Measurements from ENCODE around the gene CNTNAP3.
"Not testable (repeated sequence)": the region's sequence is repeated elsewhere in the genome, so short reads cannot be mapped to it uniquely, and the experiment has no call there.

CNTNAP3 gene

GRCh38 chr9:39287980-39288379 is at the start of gene CNTNAP3:
TSS of gene CNTNAP3 (minus strand) at chr9:39288167. CDS start at chr9:39288064, 103 bp downstream.
- DNase-seq (ENCODE audit: low read depth in 2 of 2): not testable (repeated sequence)

- not testable (repeated sequence) for DNase-seq (ENCODE audit: low read depth in 2 of 2)
Observed at GRCh38 chr9:39279995-39280394, 8.0 kb downstream of the CNTNAP3 start.

DNA sequence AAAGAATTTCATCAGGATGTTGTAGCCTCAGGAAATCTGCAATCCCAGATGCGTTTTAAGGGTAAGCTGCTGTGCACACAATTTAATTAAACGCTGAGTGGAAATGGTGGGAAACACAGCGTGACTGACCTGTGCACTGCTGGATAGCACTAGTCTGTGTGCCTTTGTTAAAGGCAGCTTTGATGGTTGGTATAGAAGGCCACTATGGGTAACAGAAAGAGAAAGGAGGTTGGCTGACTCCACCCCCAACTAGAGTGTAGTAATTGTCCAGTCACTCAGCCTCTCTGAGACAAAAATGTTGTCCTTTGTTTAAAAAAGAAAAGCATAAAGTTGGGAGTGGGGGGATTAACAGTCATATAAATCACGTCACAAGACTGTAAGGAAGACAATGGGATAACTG is 45.5 kb downstream of the CNTNAP3 start:
- DNase-seq (ENCODE audit: low read depth in 2 of 2): not testable (repeated sequence)

- not testable (repeated sequence) for DNase-seq (ENCODE audit: low read depth in 2 of 2)
Observed at GRCh38 chr9:39232130-39232991, 55.6 kb downstream of the CNTNAP3 start.

DNA sequence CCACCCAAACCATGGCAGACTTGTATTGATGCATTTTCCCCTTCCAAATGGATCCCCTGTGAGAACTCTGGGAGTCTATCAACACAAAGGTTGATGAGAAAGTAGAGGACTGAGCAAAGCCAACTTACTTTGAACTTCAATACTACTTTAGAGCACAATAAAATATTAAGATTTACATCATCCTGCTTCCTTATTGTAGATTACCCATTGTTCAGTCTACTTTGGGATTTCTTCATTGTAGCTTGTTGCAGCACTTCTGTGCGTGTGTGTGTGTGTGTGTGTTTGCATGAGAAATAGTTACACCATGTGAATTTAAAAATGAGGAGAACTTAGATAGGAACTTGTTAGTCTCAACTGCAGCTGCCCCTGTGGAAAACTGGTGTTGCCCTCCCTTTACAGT is 72.0 kb downstream of the CNTNAP3 start:
- DNase-seq (ENCODE audit: low read depth in 2 of 2): not testable (repeated sequence)

DNA sequence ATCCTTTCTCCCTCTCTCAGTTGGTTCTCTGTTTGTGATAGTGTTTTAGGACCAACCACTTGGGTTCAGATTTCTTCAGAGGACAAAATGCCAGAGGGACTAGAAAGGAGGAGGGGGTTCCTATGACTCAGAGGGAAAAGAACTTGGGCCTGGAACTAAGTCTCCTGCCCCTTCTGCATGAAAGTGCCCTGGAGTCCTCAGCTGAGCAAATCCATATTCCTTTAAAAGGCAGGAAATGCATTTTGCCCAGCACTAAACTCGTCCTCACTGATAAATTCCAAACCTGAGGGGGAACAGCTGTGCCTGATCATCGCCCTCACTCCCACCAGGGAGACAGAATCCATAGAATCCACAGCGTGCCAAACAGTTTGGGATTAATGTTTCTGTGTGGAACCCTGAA is 78.2 kb downstream of the CNTNAP3 start:
- DNase-seq (ENCODE audit: low read depth in 2 of 2): not testable (repeated sequence)

DNA sequence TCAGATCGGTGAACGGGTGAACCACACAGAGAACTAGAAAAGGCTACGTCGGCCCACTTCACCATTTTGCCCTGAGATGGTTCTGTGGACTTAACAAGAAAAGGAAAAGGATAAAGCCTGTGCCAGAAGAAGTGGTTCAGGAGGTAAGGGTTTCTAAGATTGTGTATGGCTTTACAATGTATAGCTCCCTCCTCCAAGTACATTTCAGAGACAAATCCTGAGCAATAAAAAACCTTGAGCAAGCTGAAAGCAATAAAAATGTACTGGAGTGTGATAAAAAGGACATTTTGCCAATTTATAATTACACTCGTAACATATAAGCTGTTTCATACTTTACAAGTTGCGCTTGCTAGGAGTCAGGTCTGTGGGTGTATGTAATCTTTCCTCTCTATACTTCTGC is 81.3 kb downstream of the CNTNAP3 start:
- not testable (repeated sequence) for DNase-seq (ENCODE audit: low read depth in 2 of 2)

DNA sequence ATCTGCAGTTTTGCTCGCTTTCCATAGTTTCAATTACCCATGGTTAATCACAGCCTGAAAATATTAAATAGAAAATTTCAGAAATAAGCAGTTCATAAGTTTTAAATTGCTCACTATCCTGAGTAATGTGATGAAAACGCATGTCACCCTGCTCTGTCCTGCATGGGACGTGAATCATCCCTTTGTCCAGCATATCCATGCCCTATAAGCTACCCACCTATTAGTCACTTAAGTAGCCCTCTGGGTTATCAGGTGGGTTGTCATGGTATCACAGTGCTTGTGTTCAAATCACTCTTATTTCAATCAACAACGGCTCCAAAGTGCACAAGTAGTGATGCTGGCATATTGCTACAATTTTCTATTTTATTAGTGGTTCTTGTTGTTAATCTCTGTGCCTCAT is 82.1 kb downstream of the CNTNAP3 start:
- not testable (repeated sequence) for DNase-seq (ENCODE audit: low read depth in 2 of 2)

- not testable (repeated sequence) for DNase-seq (ENCODE audit: low read depth in 2 of 2)
Observed at GRCh38 chr9:39200412-39200811, 87.6 kb downstream of the CNTNAP3 start.

GRCh38 chr9:39198000-39198709 is 89.8 kb downstream of the CNTNAP3 start:
- DNase-seq (ENCODE audit: low read depth in 2 of 2): not testable (repeated sequence)

- not testable (repeated sequence) for DNase-seq (ENCODE audit: low read depth in 2 of 2)
Observed at GRCh38 chr9:39171370-39171769, 116.6 kb downstream of the CNTNAP3 start.

DNA sequence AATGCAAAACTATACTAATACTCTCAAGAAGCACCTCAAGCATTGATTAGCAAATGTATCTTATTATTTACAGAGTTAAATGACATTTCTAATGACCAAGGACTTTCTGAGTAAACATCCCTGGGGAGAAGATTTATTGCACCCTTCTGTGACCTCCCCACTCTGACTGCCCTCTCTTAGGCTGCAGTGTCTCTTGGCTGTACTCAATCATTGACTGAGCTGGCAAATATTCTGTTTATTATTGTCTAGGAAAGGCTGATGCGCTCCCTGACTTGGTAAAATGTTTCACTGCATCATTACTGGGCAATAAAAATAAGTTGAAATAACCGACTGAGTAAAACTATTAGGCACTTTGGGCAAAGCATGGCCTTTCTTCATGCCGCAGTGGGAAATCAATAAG is 130.3 kb downstream of the CNTNAP3 start:
- not testable (repeated sequence) for DNase-seq (ENCODE audit: low read depth in 2 of 2)

GRCh38 chr9:39132826-39133552 is 155.0 kb downstream of the CNTNAP3 start:
- not testable (repeated sequence) for DNase-seq (ENCODE audit: low read depth in 2 of 2)

DNA sequence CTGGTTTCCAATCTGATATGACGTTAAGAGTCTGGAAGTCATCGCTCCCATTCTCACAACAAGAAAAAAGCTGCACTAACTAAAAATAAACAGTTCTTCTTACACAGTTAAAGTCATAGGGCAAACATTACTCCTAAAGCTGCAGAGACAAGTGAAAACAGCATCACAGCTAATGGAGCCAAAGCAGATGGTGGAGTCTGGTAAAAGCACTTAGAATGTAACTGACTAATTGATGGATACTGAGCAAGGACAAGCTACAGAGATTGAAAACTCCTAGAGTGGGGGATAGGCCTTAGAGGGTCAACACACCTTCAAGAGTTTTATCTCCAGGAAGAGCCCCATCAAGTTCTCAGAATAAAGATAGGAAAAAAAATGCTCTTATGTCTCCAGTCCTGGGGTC is 166.6 kb downstream of the CNTNAP3 start:
- not testable (repeated sequence) for DNase-seq (ENCODE audit: low read depth in 2 of 2)

DNA sequence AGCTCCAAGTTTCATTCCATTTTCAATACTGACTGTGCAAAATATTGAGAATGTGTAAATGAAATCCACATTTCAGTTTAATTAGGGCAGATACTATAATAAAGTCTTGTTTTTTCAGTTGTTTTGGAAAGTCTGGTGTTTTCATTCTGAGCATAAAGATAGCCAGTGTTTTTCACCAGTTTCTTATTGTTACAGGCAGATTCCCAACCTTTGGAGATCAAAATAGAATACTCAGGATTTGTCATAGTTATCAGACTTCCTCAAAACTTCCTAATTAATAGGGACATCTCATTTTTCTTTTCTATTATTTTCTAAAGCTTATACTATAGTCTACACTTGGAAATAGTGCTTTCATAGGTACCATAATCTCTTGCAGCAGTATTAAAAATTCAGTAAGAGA is 176.2 kb downstream of the CNTNAP3 start:
- not testable (repeated sequence) for DNase-seq (ENCODE audit: low read depth in 2 of 2)

DNA sequence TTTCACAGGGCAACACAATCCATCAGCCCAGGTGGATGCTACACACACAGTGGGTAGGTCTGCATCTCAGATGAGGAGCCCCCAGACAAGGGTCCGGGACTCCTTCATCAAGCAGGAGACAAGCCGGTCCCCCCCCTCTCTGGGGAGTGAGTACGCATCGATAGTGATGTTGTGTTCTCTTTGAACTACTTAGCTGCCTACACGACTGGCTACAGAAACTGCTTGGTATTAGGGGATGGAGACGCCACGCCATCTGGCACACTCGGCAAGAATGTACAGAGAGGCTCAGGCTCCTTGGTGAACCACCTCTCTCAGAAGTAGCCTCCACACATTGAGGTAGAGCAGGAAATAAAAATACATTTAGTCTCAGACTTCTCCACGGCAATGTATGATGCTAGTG is 179.8 kb downstream of the CNTNAP3 start:
- no peak for DNase-seq (ENCODE audit: low read depth in 2 of 2)

DNA sequence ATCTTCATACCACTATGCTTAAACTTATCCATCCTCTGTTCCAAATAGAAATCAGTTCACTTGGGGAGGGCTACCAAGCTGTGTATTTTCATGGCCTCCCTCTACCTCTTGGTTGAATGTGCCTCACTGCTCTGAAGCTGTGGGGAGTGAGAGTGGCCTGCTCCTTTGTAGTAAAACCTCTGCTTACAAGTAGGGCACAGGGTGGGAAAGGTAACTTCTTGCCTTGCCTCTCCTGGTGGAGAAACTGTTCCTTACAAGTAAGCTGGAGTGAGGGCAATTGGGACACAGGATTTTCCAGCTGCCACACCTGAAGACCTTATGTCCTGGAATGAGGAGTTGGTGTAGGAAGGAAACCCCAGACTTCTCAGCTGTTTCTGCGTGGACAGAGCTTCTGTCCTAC is 190.8 kb downstream of the CNTNAP3 start:
- not testable (repeated sequence) for DNase-seq (ENCODE audit: low read depth in 2 of 2)

DNA sequence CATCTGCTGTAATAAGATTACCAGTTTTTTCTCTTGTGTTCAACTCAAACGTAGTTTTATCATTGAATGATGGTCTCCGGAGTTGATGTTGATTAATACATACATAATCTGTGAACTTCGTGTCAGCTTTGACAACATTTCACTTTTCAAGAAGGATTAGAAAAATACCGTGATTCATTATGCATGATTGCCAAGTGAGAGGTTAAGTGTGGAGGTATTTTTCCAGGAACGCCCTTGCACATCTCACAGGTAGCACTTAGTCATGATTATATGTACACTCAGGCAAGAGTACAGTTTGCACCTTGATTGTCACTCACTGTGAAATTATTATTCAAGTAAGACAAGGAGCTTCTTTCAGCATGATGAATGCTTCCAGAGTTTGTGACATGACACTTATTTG is 202.7 kb downstream of the CNTNAP3 start:
- DNase-seq (ENCODE audit: low read depth in 2 of 2): not testable (repeated sequence)

GRCh38 chr9:39082574-39082973 is 205.4 kb downstream of the CNTNAP3 start:
- not testable (repeated sequence) for DNase-seq (ENCODE audit: low read depth in 2 of 2)

GRCh38 chr9:39080081-39080480 is 207.9 kb downstream of the CNTNAP3 start:
- not testable (repeated sequence) for DNase-seq (ENCODE audit: low read depth in 2 of 2)

GRCh38 chr9:39078621-39079256 is 209.2 kb downstream of the CNTNAP3 start:
- not testable (repeated sequence) for DNase-seq (ENCODE audit: low read depth in 2 of 2)

All from stimulated activated CD8-positive, alpha-beta memory T cell treated with anti-CD3 and anti-CD28 coated beads, Interleukin-15, amount 100 ng/mL, for 48 hours (primary cell).